ENCODE results near the gene PLAC8.
"Not testable (repeated sequence)": the region's sequence is repeated elsewhere in the genome, so short reads cannot be mapped to it uniquely, and the experiment has no call there.

Gene PLAC8

DNA sequence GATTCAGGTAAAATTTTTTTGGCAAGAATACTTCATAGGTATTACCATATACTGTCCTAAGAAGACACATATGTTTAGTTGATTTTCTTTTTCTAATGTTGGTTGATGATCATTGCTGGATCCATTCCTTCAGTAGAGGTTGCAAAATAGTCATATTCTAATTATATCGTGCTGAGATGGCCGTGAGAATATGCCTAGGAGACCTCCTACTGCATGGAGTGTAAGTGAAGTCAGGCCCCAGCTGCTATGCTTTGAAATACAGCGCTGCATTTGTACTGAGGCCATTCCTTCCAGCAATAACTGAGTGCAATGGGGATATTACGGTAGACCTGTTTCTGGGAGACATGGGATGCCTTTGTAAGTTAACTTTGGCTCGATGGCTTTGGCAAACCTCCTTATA lies 6.7 kb upstream of the PLAC8 start:
- no peaks in the 10 kb centered on the region for H3K27me3 Mint-ChIP-seq
- ATAC-seq (no peak), DNase-seq (no peak)
- no peak overlapping the region for H3K27ac Mint-ChIP-seq
- H3K4me1 Mint-ChIP-seq, result peaks cover 27% of the 10 kb centered on the region
- no peaks in the 10 kb centered on the region for H3K9me3 Mint-ChIP-seq
- H3K4me3 Mint-ChIP-seq, result no peak overlapping the region

DNA sequence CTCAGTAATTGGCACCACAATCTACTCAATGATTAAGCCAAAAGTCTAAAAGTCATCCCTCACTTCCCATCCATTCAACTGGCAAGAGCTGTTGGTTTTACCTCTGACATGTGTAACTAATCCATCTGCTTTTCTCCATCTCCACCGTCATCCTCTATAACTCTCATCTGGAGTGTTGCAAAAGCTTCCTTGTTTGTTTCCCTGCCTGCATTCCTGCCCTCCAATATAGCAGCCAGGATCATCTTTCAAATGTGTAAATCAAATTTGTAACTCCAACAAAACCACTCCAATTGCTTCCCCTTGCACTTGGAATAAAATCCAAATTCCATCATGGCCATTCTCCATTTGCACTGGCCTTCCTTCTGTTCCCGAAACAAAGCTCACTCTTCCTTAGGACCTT lies 4.3 kb upstream of the PLAC8 start:
- ATAC-seq, result no peak
- H3K4me3 Mint-ChIP-seq, result no peak overlapping the region
- H3K27ac Mint-ChIP-seq, result no peak overlapping the region
- H3K9me3 Mint-ChIP-seq, result no peaks in the 10 kb centered on the region
- H3K4me1 Mint-ChIP-seq, result peaks cover 34% of the 10 kb centered on the region
- no peak for DNase-seq
- no peaks in the 10 kb centered on the region for H3K27me3 Mint-ChIP-seq

DNA sequence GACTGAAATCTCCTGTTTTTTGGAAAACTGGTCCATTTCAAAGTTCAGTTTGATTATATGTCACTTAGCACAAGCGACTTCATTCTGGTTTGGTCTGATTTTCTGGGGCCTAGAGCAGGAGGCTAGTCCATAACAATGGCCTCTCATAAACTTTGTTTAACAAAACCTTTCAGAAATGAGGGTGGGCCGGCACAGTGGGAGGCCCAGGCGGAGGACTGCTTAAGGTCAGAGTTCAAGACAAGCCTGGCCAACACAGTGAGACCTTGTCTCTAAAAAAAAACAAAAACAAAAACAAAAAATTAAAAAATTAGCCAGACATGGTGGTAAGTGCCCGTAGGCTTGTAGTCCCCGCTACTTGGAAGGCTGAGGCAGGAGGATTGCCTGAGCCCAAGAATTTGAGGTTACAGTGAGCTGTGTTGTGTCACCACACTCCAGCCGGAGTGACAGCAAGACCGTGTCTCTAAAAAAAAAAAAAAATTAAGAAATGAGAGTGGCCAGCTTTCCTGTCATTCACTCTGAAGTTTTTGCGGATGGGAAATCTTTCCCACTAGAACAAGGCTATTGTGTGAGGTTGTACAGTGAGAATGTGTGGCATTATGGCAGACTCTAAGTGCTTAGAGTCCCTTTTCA lies 1.2 kb upstream of the PLAC8 start:
- Mint-ChIP-seq H3K4me3 (peak overlapping the region in 1 of 2 donors; percentile 99), H3K27me3 (no peaks in the 10 kb centered on the region), H3K9me3 (no peaks in the 10 kb centered on the region), H3K4me1 (peaks cover 41% of the 10 kb centered on the region), H3K27ac (no peak overlapping the region)
- DNase-seq (no peak), ATAC-seq (no peak)

DNA sequence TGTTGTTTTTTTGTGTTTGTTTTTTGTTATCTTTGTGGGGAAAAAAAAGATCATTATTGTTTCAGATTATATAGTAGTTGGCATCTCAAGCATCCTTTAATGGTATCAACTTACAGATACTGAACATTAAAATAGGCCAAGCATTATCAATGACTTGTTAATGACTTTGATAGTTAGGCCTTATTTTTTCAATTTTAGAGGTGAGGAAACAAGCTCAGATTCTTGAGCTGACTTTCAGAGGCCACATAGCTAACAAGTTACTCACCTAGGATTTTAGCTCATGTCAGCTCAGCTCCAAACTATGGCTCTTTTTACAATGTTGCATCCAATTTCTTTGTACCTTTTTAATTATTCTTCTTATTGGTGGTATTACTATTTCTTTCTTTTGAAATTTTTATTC lies 471 bp upstream of the PLAC8 start:
- ATAC-seq (no peak), DNase-seq (no peak)
- Mint-ChIP-seq H3K27ac (peak overlapping the region; percentile 94 to 96), H3K4me3 (peak overlapping the region; percentile 81 to 99), H3K4me1 (peaks cover 41% of the 10 kb centered on the region), H3K27me3 (no peaks in the 10 kb centered on the region), H3K9me3 (no peaks in the 10 kb centered on the region)

DNA sequence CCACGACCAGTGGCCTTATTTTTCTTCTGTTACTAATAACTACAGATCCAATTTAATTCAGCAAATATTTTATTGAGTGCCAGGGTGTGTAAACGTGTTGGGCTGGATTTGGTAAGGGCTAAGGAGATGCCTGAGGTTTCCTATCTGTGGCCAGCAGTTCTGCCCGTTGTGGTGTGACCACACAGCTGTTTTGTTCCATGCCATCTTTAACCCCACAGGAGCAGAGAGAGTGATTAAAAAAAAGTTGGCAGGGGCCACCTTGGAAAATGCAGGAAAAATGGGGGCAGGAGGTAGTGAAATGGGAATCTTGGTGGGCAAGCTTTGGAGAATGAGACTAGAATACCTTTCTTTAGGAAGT lies 1.1 kb downstream of the PLAC8 start:
- Mint-ChIP-seq H3K27ac (peak overlapping the region; percentile 94 to 97), H3K27me3 (no peaks in the 10 kb centered on the region), H3K9me3 (no peaks in the 10 kb centered on the region), H3K4me3 (peak overlapping the region; percentile 86 to 99), H3K4me1 (peaks cover 31% of the 10 kb centered on the region)
- ATAC-seq (no peak), DNase-seq (peak in 1 of 2 donors; percentile 39)

DNA sequence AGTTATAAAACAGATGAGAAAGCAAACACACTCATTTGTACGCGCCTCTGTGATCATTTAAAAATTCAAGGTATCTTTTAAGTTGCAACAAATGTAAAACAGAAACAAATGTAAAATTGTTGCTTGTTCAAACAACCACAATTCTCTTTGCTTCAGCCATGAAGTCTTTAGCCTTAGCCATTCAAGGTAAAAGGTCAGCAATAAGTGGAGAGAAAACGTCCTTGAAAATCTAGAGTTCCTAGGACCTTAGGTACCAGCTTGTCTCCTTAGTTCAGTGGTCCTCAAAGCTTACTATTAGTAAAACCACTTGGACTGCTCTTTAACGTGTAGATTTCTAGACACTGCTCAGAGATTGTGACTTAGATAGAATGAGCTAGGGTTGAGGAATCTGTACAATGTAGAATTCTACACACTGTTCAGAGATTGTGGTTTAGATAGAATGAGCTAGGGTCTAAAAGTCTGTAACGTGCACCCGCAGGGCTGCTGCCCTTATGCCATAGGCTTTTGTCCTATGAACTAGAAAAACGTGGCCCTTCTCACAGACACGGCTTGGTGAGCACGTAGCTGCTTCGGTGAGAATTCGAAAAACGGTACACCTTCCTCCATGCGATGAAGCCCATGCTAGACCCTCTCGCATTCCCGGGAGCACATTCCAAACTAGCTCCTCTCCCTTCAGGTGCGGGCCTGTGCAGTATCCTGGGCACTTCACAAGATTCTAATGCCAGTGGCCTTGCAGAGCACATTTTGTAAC lies 1.7 kb downstream of the PLAC8 start:
- Mint-ChIP-seq H3K27ac (peak overlapping the region; percentile 94 to 97), H3K9me3 (no peaks in the 10 kb centered on the region), H3K4me1 (peaks cover 31% of the 10 kb centered on the region), H3K4me3 (peak overlapping the region; percentile 86 to 99), H3K27me3 (no peaks in the 10 kb centered on the region)
- DNase-seq (peak; percentile 40 to 47), ATAC-seq (peak; percentile 28)

DNA sequence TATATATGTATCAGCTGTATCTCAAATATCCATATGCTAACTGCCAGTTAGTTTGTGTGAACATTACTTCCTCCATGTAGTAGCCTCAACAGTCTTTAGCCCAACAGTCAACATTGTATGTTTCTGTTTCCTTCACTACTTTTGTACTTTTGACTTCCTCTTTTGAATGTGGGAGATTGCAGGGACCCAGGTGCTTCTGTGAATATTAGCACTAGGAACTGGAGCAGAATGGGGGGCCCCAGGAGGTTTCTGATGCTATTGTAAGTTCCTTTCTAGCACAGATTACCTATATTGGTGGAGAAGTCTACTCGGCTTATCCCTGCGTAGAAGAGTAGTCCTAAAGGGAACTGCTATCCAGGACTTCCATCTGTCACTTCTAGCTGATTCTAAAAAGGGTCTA lies 2.3 kb downstream of the PLAC8 start:
- H3K27me3 Mint-ChIP-seq, result no peaks in the 10 kb centered on the region
- H3K27ac Mint-ChIP-seq, result peak overlapping the region; percentile 94 to 97
- peak overlapping the region; percentile 86 to 99 for H3K4me3 Mint-ChIP-seq
- H3K4me1 Mint-ChIP-seq, result peaks cover 34% of the 10 kb centered on the region
- no peaks in the 10 kb centered on the region for H3K9me3 Mint-ChIP-seq
- ATAC-seq, result no peak
- peak in 1 of 2 donors; percentile 15 for DNase-seq

DNA sequence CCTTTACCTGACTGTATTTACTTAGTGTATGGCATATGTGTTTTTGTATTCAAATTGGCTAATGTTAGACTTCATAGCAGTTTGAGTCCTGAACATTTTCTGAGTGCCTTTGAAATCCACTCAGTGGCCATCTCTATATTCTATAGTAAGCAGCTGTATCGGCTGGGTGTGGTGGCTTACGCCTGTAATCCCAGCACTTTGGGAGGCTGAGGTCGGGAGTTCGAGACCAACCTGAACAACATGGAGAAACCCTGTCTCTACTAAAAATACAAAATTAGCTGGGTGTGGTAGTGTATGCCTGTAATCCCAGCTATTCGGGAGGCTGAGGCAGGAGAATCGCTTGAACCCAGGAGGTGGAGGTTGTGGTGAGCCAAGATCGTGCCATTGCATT lies 2.8 kb downstream of the PLAC8 start:
- Mint-ChIP-seq H3K27ac (peak overlapping the region; percentile 94 to 97), H3K4me1 (peaks cover 37% of the 10 kb centered on the region), H3K4me3 (peak overlapping the region; percentile 80 to 99)
- DNase-seq, result peak in 1 of 2 donors; percentile 35
- ATAC-seq, H3K9me3 Mint-ChIP-seq, H3K27me3 Mint-ChIP-seq: not testable (repeated sequence)

DNA sequence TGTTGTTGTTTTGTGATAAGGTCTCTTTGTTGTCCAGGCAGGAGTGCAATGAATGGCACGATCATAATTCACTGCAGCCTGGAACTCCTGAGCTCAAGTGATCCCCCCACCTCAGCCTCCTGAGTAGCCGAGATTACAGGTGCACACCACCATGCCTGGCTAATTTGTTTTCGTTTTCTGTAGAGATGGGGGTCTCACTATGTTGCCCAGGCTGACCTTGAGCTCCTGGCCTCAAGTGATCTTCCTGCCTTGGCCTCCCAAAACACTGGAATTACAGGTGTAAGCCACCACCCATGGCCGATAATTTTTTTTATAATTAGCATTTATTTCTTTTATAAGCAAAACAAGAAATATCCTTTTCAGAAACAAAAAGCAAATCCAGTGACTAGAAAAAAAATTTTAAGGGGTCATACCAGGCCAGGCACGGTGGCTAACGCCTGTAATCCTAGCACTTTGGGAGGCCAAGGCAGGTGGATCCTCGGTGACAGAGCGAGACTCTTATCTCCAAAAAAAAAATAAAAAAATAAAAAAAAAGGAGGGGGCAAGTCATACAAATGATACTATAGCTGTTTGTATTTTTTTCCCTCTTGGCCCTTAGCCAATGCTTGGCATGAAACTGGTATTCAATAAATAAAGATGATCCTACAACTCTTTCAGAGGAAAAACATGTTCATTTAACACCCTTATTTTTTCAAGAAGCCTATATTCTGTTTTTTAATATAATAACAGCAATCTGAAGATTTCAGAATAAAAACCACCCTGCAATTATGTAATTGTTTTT lies 3.4 kb downstream of the PLAC8 start:
- DNase-seq (no peak), ATAC-seq (no peak)
- Mint-ChIP-seq H3K27ac (peak overlapping the region; percentile 99), H3K9me3 (no peaks in the 10 kb centered on the region), H3K4me1 (peaks cover 38% of the 10 kb centered on the region), H3K27me3 (no peaks in the 10 kb centered on the region), H3K4me3 (peak overlapping the region; percentile 85 to 99)

DNA sequence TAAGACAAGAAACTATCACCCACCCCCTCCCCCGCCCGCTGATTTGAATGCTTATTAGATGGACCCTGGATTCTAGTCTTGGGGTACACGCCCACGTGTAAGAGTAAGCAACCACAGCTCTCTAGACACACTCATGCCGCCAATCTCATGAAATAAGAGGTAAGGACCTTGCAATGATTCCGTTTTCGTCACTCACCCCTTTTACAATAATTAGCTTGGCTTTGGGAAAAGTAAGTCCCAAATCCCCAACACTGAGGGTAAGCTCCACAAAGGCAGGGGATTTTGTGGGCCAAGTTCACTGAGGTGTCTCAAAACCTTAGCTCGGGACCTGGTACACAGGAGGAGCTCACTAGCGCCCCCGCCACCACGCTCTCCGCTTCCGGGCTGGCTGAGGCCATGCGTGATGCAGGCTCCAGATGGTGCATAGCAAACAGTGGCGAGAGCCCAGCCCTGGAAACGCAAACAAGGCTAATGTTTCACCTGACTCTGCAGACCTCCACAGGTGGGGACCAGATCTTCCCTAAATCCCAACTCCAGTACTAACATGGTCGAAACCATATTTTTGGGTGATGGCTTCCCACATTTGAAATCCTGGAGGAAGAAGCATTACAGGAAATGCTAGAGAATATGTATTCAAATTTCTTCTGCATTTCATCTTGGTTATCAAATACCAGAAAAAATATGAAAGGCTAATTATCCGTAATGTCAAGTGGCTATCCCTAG lies 4.1 kb downstream of the PLAC8 start:
- Mint-ChIP-seq H3K9me3 (no peaks in the 10 kb centered on the region), H3K27me3 (no peaks in the 10 kb centered on the region), H3K4me1 (peaks cover 38% of the 10 kb centered on the region), H3K27ac (peak overlapping the region; percentile 99), H3K4me3 (peak overlapping the region; percentile 85 to 99)
- ATAC-seq (peak; percentile 86), DNase-seq (peak; percentile 90 to 94)

DNA sequence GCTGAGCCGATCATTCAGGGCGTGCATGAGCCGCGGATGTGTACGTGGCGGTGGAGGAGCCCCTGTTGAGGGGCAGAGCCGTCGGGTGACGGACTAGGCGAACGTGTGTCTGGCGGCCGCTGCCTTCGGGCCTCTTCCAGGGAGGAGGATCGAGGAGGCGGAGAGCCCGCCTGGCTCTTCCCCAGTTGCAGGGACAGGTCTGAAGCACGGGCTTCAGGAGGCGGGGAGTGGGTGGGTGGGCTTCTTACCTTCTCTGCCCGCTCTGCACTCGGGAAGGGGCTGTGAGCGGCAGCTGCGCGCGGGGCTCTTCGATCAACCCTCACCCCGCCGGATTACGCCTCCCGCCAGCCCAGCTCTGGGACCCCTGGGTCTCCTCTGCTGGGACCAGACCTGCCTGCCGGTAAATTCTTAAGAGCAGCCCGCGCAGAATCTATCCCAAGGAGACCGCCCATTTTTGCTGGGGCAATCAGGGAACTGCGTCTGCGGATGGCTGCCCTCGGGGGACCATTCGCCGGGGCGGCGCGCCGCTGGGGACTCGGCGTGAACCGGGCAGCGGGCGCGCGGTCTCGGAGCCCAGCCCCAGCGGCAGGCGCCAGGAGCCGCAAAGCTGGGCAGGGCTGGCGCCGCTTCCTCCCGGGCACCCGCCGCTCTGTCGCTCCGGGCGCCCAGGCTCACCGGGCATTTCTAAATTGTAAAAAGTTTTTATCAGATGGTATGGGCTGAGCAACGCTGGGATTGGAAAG lies 4.9 kb downstream of the PLAC8 start:
- peak overlapping the region; percentile 99 for H3K27ac Mint-ChIP-seq
- H3K27me3 Mint-ChIP-seq, result no peaks in the 10 kb centered on the region
- no peaks in the 10 kb centered on the region for H3K9me3 Mint-ChIP-seq
- H3K4me3 Mint-ChIP-seq, result peak overlapping the region; percentile 85 to 99
- peak; percentile 62 to 68 for DNase-seq
- ATAC-seq, result peak; percentile 46
- peaks cover 38% of the 10 kb centered on the region for H3K4me1 Mint-ChIP-seq

DNA sequence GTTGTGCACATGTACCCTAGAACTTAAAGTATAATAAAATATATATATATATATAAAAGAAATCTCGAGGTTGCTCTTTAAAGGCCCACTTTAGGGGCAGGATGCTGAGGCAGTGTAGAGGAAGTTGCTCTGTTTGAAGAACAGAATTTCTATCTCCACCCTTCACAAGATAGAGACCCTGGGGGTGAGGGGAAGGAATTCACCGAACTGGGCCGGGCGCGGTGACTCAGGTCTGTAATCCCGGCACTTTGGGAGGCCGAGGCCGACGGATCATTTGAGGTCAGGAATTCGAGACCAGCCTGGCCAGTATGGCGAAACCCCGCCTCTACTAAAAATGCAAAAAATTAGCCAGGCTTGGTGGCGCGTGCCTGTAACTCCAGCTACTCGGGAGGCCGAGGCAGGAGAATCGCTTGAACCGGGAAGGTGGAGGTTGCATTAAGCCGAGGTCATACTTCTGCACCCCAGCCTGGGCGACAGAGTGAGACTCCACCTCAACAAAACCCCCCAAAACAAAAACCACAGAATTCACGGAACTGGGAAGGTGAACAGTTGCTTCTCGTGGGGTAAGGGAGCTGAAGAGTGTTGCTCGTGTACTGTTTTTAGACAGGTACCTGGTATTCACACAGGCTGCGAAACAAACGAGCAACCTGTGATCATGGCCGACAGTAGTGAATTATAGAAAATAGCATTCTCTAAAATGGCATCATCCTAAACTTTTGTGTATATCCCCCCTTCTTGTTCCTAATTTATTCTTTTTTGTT lies 6.2 kb downstream of the PLAC8 start:
- H3K4me3 Mint-ChIP-seq, result peak overlapping the region; percentile 85 to 99
- H3K9me3 Mint-ChIP-seq, result no peaks in the 10 kb centered on the region
- H3K27me3 Mint-ChIP-seq, result no peaks in the 10 kb centered on the region
- no peak for ATAC-seq
- peaks cover 38% of the 10 kb centered on the region for H3K4me1 Mint-ChIP-seq
- peak; percentile 41 to 46 for DNase-seq
- H3K27ac Mint-ChIP-seq, result peak overlapping the region; percentile 99

DNA sequence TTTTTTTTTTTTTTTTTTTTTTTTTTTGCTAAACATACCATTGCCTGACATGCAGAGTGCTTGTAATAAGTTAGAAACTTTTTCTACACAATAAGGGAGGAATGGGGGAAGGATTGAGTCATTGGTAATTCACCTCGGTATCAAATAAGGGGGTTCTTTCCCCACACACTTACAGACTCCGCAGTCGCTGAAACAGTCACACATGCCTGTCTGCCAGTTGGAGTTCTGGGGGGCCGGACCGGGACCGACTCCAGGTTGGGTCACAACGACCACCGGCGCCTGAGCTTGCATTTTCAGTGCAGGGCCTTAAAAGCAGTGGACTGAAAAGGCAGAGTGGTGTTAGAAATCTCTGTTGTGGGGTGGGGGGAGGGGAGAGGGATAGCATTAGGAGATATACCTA lies 6.9 kb downstream of the PLAC8 start:
- H3K27ac Mint-ChIP-seq, result peak overlapping the region; percentile 92 to 99
- peak overlapping the region; percentile 86 to 99 for H3K4me3 Mint-ChIP-seq
- peak; percentile 63 to 68 for DNase-seq
- peaks cover 42% of the 10 kb centered on the region for H3K4me1 Mint-ChIP-seq
- H3K27me3 Mint-ChIP-seq, result no peaks in the 10 kb centered on the region
- peak; percentile 30 for ATAC-seq
- H3K9me3 Mint-ChIP-seq, result no peaks in the 10 kb centered on the region

DNA sequence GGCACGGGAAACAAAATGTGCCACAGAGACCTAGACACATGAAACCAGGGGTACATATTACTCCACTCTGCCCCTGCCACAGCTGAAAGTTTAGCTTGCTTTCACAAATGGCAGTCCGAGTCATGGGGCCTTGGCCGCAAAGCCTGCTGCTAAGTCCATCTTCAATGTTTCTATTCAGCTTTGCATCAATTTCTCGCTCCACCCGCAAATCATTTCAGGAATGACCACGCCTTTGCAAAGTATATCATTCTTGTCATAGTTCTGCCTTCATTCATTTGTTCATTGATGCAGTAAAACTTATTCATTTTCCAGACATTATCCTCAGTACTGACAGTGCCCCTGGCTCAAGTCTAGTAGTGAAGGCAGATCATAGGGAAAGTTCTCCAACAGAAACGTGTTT lies 9.5 kb downstream of the PLAC8 start:
- H3K4me1 Mint-ChIP-seq, result peaks cover 63% of the 10 kb centered on the region
- no peaks in the 10 kb centered on the region for H3K27me3 Mint-ChIP-seq
- peak overlapping the region in 1 of 2 donors; percentile 0 for H3K4me3 Mint-ChIP-seq
- H3K9me3 Mint-ChIP-seq, result peaks cover 4 to 7% of the 10 kb centered on the region in 2 donors
- no peak overlapping the region for H3K27ac Mint-ChIP-seq
- DNase-seq, result no peak
- no peak for ATAC-seq

Measured in stimulated activated naive CD8-positive, alpha-beta T cell treated with anti-CD3 and anti-CD28 coated beads, Interleukin-15, amount 100 ng/mL, for 72 hours (primary cell).